DLD1 (cell line): ENCODE measurements around the gene CYB561D2.

Source experiments
- in situ Hi-C: cut with HindIII; loops from 2 replicates; pipeline ENCODE4 v1.10.0; 2017; ENCODE audit warnings: low sequenced_read_pairs

Gene CYB561D2

DNA sequence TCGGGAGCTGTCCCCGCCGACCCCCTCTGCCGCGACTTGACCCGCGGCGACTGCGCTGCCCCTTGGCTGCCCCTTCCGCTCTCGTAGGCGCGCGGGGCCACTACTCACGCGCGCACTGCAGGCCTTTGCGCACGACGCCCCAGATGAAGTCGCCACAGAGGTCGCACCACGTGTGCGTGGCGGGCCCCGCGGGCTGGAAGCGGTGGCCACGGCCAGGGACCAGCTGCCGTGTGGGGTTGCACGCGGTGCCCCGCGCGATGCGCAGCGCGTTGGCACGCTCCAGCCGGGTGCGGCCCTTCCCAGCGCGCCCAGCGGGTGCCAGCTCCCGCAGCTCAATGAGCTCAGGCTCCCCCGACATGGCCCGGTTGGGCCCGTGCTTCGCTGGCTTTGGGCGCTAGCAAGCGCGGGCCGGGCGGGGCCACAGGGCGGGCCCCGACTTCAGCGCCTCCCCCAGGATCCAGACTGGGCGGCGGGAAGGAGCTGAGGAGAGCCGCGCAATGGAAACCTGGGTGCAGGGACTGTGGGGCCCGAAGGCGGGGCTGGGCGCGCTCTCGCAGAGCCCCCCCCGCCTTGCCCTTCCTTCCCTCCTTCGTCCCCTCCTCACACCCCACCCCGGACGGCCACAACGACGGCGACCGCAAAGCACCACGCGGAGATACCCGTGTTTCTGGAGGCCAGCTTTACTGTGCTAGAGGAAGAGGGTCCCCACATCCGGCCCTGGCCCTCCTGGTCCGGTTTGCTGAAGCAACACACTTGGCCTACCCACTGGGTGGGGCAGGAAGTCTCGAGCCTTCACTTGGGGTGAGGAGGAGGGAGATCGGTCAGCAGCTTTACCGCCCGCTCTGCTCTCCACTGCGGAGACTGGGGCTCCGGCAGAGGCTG, 10.0 kb upstream of the CYB561D2 start, which contains the start of gene RASSF1:
Gene RASSF1 (minus strand): TSS at position 389 of the 882 bp plus-strand sequence. CDS start 31 bp downstream, at position 358.
- in situ Hi-C loops, result loop anchor here (25.0 kb wide), 1 partner anchor 1047 kb away; the partner anchor contains the start of genes MANF and RBM15B

DNA sequence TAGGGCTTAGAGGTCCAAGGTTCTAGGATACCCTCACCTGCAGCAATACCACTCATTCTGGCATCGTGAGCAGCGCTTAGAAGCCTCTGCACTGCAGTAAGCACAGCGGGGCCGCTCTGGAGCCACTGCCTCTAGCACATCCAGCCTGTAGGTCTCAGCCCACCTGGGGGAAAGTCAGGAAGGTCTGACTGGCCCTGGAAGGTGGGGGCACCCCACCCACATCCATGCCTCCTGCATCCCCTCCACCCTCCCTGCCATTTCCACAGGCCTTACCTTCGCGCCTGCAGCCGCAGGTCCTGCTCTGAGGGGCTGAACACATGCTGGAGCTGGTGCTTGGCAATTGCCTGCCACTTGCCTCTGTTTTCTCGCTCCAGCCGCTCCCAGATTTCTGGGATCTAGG, 9.1 kb upstream of the CYB561D2 start:
- in situ Hi-C loops, result loop anchor here (25.0 kb wide), 1 partner anchor 1046 kb away; the partner anchor contains the start of genes MANF and RBM15B

DNA sequence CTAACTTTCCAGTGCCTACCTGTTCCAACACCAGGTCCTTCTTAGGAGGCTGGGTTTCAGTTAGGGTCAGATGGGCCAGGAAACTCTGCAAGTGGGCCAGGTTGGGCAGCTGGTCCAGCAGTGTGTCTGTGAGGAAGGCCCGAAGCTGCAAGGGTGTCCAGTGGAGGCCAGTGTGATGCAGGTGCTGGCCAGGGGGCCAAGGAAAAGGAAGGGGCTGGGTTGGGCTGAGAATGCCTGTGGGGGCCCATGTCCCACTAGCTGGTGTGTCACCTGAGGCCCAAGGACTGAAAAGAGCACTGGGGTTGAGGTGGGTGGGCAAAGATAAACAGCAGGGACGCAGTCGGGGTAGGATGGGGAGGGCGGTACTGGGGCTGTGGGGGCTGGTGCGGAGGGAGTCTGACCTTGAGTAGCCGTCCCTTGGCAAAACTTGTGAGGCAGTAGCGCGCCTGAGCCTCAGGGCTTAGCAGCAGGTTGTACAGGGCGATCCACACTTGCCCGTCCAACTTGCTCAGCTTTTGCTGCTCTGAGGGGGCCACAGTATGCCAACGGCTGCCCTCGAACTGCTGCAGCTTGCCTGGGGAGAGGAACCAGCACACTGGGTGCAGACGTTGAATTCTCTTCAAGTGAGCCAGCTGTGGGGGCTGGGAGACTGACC, 8.5 kb upstream of the CYB561D2 start:
- in situ Hi-C loops, result loop anchor here (25.0 kb wide), 1 partner anchor 1045 kb away; the partner anchor contains the start of genes MANF and RBM15B

DNA sequence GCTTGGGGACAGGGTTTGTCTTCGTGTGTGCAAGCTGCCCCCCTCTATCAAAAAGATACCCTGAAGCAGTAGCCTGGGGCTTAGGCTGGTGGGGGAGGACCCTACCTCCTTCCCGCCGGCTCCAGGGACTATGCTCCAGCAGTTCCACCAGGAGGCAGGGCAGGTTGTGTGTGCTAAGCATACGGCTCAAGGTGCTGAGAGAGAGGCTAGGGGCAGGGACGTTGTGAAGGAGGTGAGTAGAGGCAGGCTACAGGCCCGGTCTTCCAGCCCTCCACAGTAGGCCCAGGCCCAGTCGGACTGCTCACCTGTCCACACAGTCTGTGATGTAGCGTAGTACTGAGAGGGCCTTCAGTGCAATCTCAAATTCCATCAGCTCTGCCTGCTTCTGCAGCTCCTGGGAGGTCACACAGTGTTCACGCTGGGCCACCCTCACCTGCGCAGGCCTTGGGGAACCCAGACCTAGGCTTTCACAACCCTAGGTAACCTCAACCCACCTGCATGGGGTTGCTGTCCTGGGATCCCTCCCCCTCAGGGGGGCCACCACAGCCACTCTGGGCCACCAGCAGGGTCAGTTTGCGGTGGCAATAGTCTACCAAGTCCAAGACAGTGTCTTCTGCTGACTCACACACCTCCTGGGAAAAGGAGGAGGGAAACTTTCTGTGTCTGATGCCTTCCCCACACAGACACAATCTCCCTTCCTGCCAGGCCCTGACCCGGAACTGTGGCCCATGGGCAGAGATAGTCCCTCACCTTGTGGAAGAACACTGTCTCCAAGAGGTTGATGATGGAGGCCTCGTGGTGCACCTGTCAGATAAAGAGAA, 7.6 kb upstream of the CYB561D2 start:
- in situ Hi-C loops, result loop anchor here (25.0 kb wide), 1 partner anchor 1044 kb away; the partner anchor contains the start of genes MANF and RBM15B

DNA sequence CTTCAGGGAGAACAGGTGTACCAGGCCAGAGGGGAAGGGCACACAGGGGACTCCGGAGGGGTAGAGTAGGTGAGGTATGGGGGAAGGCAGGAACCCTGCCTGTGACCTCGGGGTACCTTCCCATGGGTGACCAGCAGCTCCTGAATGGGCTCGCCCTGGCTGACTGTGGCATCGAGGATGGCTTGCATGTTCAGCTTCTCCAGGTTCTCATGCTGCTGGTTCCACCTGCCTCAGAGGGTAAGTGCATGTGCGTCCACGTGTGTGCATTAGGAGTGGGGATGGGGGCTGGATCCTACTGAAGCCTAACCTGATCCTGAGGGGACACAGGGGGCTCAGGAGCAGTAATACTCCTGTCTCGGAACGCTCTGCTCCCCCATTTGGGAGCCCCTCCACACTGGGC, 5.7 kb upstream of the CYB561D2 start:
- in situ Hi-C loops, result loop anchor here (25.0 kb wide), 1 partner anchor 1042 kb away; the partner anchor contains the start of genes MANF and RBM15B

DNA sequence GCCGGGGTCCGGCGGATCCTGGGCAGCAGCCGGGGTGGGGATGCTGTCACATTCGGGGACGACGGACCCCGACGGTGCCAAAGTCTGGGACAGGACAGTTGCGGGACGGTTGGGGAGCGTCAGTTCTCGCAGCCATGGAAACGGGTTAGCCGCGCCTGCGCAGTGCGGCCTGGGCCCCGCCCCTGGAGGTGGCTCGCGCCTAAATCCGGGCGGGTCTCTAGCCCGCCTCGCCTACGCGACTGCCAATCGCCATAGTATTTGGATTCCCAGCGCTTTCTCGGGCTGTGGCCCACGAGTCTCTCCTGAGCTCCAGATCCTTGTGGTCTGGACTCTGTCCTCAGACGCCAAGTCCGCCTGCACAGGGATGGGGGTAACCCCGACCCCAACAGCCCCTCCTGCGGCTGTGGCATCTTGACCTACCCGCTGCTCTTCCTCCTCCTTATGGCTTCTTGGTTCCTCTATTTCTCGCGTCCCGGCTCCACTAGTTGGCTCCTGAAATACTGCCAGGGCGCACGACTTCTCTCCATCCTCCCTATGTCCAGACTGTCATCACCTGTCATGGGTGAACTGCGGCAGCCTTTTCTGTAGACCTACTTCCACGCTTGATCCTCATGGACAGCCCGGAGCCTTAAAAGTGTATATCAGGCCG, 5.0 kb upstream of the CYB561D2 start, which contains the start of gene ZMYND10:
Gene ZMYND10 (minus strand): TSS at position 147 of the 649 bp plus-strand sequence. CDS start 153 bp downstream, outside the sequence.
- in situ Hi-C loops, result loop anchor here (25.0 kb wide), 1 partner anchor 1042 kb away; the partner anchor contains the start of genes MANF and RBM15B

DNA sequence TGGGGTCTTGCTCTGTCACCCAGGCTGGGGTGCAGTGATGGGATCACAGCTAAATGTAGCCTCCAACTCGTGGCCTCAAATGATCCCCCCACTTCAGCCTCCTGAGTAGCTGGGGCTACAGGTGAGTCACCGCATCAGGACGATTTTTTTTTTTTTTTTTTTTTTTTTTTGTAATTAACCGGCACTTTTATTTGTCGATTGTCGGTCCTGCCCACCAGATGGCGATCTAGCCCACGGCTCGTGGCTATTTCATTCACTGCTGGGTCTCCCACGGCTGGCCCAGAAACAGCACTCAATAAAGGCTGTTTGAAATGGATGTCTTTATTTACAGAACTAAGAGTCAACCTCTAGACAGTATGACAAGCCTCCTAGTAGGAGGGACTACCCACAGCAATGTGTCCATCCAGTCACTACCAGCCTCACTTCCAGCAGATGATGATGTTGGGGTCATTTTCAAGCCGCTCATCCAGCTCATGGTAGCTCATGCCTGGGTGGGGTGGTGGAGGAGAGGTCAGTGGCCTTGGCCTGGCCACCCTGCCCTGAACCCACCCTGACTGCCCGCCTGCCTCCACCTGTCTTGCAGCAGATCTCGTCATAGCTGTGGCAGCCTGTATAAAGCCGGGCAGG, 3.4 kb upstream of the CYB561D2 start:
- in situ Hi-C loops, result loop anchor here (25.0 kb wide), 1 partner anchor 1040 kb away; the partner anchor contains the start of genes MANF and RBM15B

DNA sequence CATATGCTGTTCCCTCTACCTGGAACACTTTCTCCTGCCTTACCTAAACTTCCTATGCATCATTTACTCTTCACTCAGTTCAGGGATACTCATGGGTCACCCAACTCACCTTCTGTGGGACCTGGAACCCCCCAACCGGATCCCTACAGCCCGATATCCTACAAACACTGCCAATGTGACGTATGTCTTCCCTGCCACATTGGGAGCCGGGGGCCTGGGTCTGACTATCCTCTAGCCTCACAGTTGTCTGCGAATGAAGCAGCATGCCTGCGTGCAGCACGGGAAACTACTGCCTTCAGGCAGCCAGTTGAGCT, 492 bp upstream of the CYB561D2 start:
- in situ Hi-C loops, result no loop called here

DNA sequence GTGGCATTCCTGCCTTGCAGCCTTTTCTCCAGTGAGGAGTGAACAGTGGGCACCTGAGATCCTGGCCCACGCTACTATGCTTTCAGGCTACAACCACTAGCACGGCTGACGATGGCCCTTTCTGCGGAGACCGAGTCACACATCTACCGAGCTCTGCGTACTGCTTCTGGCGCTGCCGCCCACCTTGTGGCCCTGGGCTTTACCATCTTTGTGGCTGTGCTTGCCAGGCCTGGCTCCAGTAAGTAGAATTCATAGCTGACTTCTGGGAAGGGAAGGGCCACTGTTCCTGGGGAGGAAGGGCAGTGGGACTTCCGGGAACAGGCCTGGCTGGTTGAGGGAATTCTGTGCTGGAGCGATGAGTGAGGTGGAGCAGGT, 648 bp downstream of the CYB561D2 start:
- in situ Hi-C loops, result no loop called here

DNA sequence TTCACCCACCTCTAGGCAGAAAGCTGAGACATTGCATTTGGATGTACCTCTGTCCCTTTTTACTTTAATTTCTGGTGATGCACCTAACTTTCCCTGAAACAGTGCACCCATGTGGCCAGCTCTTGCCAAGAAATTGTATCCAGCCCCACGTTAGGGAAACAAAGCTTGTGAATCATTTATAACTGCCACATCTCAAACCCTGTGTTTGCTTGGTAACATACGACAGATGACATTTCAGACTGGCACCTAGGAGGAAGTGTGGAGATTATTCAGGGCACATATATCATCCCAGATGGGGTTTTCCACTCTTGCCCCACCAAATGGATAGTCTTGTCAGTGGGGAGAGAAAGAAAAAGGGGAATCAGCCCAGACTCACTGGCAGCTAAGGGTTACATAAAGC, 2.1 kb downstream of the CYB561D2 start:
- in situ Hi-C loops, result no loop called here

DNA sequence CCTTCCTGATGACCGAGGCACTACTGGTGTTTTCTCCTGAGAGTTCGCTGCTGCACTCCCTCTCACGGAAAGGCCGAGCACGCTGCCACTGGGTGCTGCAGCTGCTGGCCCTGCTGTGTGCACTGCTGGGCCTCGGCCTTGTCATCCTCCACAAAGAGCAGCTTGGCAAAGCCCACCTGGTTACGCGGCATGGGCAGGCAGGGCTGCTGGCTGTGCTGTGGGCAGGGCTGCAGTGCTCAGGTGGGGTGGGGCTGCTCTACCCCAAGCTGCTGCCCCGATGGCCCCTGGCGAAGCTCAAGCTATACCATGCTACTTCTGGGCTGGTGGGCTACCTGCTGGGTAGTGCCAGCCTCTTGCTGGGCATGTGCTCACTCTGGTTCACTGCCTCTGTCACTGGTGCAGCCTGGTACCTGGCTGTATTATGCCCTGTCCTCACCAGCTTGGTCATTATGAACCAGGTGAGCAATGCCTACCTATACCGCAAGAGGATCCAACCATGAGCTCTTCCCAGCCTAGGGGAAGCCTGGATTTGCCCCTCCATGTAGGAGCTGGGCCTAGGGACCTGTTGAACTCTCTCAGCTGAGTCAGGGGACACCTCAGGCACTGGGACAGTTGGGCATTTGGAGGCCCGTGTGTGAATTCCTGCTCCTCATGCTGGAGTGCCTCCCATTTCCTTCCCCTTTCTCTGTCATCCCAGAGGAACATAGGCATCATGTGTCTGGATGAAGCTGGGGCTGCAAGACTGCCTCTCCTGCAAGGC, 2.8 kb downstream of the CYB561D2 start:
- in situ Hi-C loops, result no loop called here

DNA sequence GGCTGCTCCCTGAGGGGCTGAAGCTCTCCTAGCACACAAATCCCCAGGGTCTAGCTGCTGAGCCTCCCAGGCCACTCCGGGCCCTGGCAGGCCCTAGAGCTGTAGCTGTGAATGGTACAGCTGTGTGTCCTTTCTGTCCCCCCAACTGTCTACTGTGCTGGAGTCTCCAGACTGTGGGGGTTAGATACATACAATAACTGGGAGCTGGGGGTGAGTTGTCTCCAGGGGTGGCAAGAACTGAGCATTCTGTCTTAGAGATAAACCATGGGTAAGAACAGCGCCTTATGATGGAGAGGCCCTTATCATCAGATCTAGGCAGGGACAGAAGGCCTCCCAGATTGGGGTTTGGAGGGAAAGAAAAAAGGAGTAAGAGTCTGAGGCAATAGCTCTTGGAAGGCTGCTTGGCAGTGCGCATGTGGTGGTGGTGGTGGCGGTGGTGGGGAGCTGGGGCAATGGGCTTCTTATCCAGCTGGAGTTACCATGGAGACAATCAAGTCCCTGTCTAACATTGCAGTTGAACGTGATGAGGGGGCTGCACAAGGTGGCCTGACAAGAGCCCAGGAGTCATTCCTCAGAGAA, 3.6 kb downstream of the CYB561D2 start:
- in situ Hi-C loops, result no loop called here

DNA sequence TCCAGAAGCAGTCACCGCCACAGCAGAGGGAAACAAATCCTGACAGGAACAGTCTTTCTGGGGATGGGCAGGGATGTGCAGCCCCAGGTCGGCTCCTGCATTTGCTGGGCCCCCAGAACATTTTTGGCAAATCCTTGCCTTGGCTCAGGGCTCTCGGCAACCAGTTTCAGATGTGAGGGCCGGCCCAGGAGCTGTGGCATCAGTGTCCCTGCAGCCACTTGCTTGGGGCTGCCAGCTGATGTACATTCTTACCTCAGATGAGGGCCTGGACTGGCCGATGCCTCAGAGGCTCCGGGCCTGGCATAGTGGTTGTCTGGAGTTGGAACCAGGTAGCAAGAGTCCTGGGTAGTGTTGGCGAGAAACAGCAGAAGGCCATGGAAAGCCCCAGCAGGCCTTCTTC, 4.2 kb downstream of the CYB561D2 start:
- in situ Hi-C loops, result no loop called here

DNA sequence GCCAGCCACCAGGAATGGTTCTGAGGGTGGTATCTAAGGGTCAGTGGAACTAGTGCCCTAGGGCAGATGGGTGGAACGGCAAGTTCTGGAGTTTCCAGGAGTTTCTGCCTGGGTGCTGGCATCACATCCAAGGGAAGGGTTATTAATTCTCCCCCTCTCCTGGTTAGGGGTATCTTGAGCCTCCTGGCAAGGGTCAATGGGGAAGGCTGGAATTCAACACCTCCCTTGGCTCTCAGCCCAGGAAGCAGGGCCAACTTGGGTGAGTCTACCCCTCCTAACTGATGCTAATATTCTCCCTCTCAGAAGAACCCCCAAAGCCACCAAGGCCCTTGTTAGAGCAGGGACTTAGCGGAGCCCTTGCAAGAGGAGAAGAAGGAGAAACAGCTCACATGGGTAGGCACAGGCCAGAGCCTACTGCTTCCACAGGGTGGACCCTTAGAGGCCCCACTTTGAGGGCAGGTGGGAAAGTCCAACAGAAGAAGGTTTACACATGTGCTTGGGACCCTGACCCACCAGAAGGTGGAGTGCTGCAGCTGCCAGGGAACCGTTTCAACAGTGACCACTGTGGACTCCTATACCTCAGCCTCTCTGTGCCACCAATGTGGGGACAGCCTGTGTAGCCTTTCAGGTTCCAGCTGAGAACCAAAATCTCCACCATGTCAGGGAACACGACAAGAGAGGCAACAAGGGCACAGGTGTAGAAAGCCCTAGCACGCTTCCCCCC, 5.3 kb downstream of the CYB561D2 start:
- in situ Hi-C loops, result no loop called here

DNA sequence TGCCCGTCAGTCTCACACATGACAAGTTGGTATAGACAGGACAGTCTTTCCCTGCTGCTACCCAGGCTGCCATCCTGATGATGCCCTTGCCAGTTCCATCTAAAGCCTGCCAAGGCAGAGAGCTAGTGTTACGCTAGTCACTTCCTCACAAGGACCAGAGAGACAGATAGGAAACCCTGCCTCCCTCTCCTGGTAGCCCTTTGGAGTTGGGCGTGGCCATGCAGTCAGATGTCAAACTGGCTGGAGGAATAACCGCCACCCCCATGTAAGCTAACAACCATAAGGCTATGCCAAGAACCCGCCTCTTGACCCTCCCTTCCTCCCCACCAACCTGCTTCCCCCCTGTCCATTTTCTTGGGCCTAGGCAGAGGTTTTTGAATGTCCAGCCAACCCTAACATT, 5.9 kb downstream of the CYB561D2 start:
- in situ Hi-C loops, result no loop called here

DNA sequence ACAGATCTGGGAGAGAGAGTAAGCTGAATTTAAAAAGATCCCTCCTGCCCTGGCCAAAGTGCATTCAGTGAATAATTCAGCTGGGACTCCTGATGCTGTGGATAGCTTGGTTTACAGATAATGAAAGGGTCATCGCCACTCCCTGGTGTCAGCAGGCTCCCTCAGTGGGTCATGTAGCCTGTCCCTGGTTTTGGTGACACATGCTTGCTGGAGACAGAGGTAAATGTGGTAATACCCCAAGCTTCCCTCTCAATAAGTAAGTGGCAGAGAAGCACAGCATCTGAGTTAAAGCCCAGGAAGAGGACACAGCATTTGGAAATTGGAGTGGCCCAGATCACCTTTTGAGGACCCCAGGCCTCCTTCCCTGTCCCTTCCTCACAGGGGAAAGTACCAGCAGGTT, 6.8 kb downstream of the CYB561D2 start:
- in situ Hi-C loops, result no loop called here

DNA sequence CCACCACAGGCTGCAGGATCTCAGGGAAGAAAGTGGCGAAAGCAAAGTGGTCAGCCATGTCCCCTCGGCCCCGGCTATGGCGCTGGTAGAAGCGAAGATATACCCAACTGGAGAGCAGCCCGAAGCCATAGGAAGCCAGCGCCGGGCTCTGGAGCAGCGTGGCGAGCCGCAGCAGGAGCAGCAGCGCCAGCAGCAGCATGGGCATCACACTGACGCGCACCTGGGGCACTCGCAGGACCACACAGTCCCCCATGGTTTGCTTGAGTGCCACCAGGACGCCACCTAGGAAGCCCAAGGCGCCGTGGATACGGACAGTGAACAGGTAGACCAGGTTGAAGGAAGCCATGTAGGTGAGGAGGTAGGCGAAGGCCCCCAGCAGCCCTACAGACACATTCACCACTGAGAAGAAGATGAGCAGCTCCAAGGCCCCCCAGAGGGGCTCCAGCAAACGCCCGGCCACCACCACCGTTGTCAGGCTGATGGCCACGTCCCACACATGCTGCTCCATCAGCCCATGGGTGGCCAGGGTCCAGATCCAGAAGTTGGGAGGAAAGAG, 7.8 kb downstream of the CYB561D2 start:
- in situ Hi-C loops, result no loop called here
